Erythroblast (primary cell): ENCODE measurements around the gene FMO4.

ENCODE experiments used
- GATA1 ChIP-seq: IDR thresholded peaks from 2 replicates; pipeline ENCODE4 v1.6.1; 2011; ENCODE audit warnings: low read depth, mild to moderate bottlenecking, control low read depth, low read length, moderate library complexity
- POLR2A ChIP-seq: IDR thresholded peaks from 2 replicates; pipeline ENCODE4 v1.6.1; 2011; ENCODE audit warnings: mild to moderate bottlenecking, low read length

- TF ChIP-seq POLR2A (no peak), GATA1 (no peak)
These were observed 14.6 kb upstream of the FMO4 start for GRCh38 chr1:171299342-171299741.
